AG04450 (cell line): Measurements from ENCODE around the gene SMIM5. TPM values are rescaled to one million over a fixed set of nuclear protein-coding genes. Genes with fewer than 3 reads are reported as not detected.

ENCODE experiments used
- CTCF ChIA-PET: fragments of 300-600, 350-600 bp; formaldehyde crosslinking; extraction: SDS; loops from one replicate; lab custom pipeline; 2022; ENCODE audit warnings: antibody characterized with exemption, inconsistent platforms; lab: Charles Lee
- POLR2A ChIA-PET: fragments of 350-600 bp; formaldehyde crosslinking; extraction: SDS; loops from one replicate; lab custom pipeline; 2021; ENCODE audit warnings: antibody characterized with exemption, inconsistent platforms; lab: Yijun Ruan, JAX
- DNase-seq: peaks from one replicate; pipeline ENCODE4 v3.0.0-alpha.2; 2011; ENCODE audit warnings: low read depth, low spot score
- H3K27ac ChIP-seq: one replicate; pipeline ENCODE4 v1.5.1; 2012; ENCODE audit warnings: low read depth, low read length, control low read depth
- H3K27me3 ChIP-seq: one replicate; pipeline ENCODE4 v1.6.0; 2012; ENCODE audit warnings: low read length; ENCODE audit not compliant: control insufficient read depth, insufficient read depth
- H3K4me3 ChIP-seq: 2 replicates; pipeline ENCODE4 v1.5.1; 2011; ENCODE audit warnings: mild to moderate bottlenecking, low read depth, low read length, control low read depth
- H3K9me3 ChIP-seq: 2 replicates; pipeline ENCODE4 v1.5.1; 2012; ENCODE audit warnings: low read length; ENCODE audit not compliant: control insufficient read depth, insufficient read depth
- CTCF ChIP-seq: IDR thresholded peaks from 2 replicates; pipeline ENCODE4 v1.5.1; 2011; ENCODE audit warnings: low read depth, low read length, control low read depth, inconsistent platforms
- polyA plus RNA-seq: library from polyadenylated mRNA; depleted of rRNA; stranded (reverse); fragments of >200 nt; gene quantifications from 2 replicates; pipeline ENCODE4 v1.2.3, GENCODE V29; 2011

The SMIM5 gene
- polyA plus RNA-seq, 1 experiment, result not detected

- ChIA-PET CTCF (interaction anchor here (3.0 kb wide), 1 partner anchor 10 kb away, joined by 23 read pairs; the partner anchor contains the start of gene SMIM5), POLR2A (interaction anchor here (0.6 kb wide), 1 partner anchor 145 kb away, joined by 3 read pairs; no protein-coding TSS in a partner anchor)
- H3K27me3 ChIP-seq, result peaks cover 13% of the 10 kb centered on the region
- DNase-seq, result no peak
- no peaks in the 10 kb centered on the region; the same call in 1 of the 2 replicates for H3K9me3 ChIP-seq
- no peak overlapping the region for H3K4me3 ChIP-seq
- no peak for TF ChIP-seq CTCF
- H3K27ac ChIP-seq, result no peak overlapping the region
Observed at GRCh38 chr17:75623386-75623785, 9.8 kb upstream of the SMIM5 start.

- peaks cover 13% of the 10 kb centered on the region for H3K27me3 ChIP-seq
- DNase-seq, result no peak
- no peak overlapping the region for H3K27ac ChIP-seq
- H3K9me3 ChIP-seq, result no peaks in the 10 kb centered on the region; the same call in 1 of the 2 replicates
- CTCF ChIA-PET, result interaction anchor here (3.0 kb wide), 1 partner anchor 9 kb away, joined by 23 read pairs; the partner anchor contains the start of gene SMIM5
- no peak overlapping the region for H3K4me3 ChIP-seq
- no peak for TF ChIP-seq CTCF
- POLR2A ChIA-PET, result no interaction called here
Observed at GRCh38 chr17:75624021-75624420, 9.2 kb upstream of the SMIM5 start.

DNA sequence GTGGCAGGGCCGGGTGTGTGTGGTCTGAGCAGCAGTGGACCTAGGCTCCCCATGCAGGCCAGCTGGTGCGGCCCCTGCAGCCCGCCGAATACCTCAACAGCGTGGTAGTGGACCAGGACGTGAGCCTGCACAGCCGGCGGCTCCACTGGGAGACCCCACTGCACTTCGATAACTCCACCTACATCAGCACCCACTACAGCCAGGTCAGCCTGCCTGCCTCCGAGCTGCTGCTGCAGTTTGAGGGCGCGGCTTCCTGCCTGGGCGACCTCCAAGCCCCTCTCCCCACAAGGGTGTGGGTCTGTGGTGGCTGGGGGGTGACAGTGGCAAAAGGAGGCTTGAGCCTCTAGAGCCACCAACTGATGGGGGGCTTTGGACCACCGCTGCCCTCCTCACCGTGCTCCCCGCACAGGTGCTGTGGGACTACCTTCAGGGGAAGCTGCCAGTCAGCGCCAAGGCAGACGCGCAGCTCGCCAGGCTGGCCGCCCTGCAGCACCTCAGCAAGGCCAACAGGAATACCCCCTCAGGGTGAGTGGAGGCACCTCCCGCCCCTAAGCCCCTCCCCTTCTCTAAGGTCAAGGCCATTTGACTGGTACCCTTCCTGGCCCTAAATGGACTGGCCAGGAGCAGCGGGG, 8.4 kb upstream of the SMIM5 start:
- CTCF ChIA-PET, result interaction anchor here (3.0 kb wide), 1 partner anchor 8 kb away, joined by 23 read pairs; the partner anchor contains the start of gene SMIM5
- POLR2A ChIA-PET, result no interaction called here
- no peak for TF ChIP-seq CTCF
- H3K9me3 ChIP-seq, result no peaks in the 10 kb centered on the region
- no peak overlapping the region for H3K27ac ChIP-seq
- H3K4me3 ChIP-seq, result no peak overlapping the region
- peaks cover 13% of the 10 kb centered on the region for H3K27me3 ChIP-seq
- DNase-seq, result no peak

DNA sequence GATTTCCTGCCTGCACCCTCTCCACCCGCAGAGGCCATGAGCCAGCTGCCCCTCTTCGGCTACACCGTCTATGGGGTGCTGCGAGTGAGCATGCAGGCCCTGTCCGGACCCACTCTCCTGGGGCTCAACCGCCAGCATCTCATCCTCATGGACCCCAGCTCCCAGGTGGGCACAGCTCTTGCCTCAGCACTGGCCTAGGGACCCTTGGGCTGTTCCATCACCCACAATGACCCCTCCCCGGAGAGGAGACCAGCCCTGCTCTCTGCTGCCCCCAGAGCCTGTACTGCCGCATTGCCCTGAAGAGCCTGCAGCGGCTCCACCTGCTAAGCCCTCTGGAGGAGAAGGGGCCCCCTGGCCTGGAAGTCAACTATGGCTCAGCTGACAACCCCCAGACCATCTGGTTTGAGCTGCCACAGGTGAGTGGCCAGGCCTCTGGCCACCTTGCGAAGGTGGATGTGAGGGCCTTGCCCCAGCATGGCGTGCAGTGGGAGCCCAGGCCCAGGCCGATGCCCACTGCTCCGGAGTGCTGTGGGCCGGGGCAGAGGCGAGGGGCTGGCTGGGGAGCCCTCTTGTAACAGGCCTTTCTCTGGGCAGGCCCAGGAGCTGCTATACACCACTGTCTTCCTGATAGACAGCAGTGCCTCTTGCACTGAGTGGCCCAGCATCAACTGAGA, 7.3 kb upstream of the SMIM5 start:
- Histone ChIP-seq H3K4me3 (no peak overlapping the region), H3K9me3 (no peaks in the 10 kb centered on the region), H3K27ac (no peak overlapping the region), H3K27me3 (peaks cover 8% of the 10 kb centered on the region)
- no peak for DNase-seq
- POLR2A ChIA-PET, result no interaction called here
- peak; percentile 69 for TF ChIP-seq CTCF
- CTCF ChIA-PET, result interaction anchor here (1.3 to 3.0 kb wide), 3 partner anchors 7 to 26 kb away, joined by 3 to 23 read pairs (median 7); partner anchors contain the start of gene SMIM5
